DND-41 (cell line): ENCODE measurements around the gene ST6GALNAC3.

Source experiments
- CTCF ChIP-seq: IDR thresholded peaks from 2 replicates; pipeline ENCODE4 v1.5.1; 2012; ENCODE audit warnings: borderline replicate concordance, low read length, moderate library complexity, mild to moderate bottlenecking; ENCODE audit not compliant: poor library complexity, severe bottlenecking; ENCODE audit errors: extremely low read depth
- EZH2 ChIP-seq: IDR thresholded peaks from 3 replicates; pipeline ENCODE4 v1.6.1; 2012; ENCODE audit warnings: borderline replicate concordance, low read depth, mild to moderate bottlenecking, moderate library complexity, low read length, inconsistent platforms; ENCODE audit not compliant: severe bottlenecking

DNA sequence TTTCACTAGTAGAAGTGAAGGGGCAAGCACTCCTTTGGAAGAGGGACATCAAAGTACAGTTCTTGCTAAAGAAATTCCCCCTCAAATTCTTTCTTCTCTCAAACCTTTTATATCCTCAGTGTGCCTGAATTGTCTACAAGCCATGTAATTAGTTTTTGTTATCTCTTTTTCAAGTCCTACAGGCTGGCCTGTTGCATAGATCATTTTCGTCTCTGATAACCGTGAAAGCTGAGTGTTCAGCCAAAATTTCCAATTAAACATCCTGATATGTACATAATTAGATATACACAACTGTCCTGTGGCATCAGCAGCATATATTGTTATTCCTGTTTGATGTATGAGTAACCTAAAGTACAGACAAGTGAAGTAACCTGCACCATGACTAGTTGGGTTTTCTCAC lies 417.2 kb downstream of the ST6GALNAC3 start:
- TF ChIP-seq CTCF (no peak), EZH2 (no peak)
